ENCODE measurements around the gene MAP3K19.

- TF ChIP-seq EZH2 (IDR thresholded peaks at IDR 0.05) (no peak), POLR2AphosphoS5 (IDR thresholded peaks at IDR 0.05; ENCODE audit: borderline replicate concordance, low read depth, low read length) (no peak), FOXP2 (optimal IDR thresholded peaks at IDR 0.05; ENCODE audit: control extremely low read depth, extremely low read length, insufficient read depth) (no peak)
Observed at GRCh38 chr2:134985061-134985460, 62.2 kb downstream of the MAP3K19 start.
